Retinal pigment epithelial cell (primary cell): ENCODE results near the gene ADGRL2.

Source experiments
- DNase-seq: peaks from one replicate; pipeline ENCODE4 v3.0.0-alpha.2; 2010; ENCODE audit warnings: low read depth
- H3K4me3 ChIP-seq: 2 replicates; pipeline ENCODE4 v1.5.1; 2011; ENCODE audit warnings: mild to moderate bottlenecking, low read length, control low read depth, moderate library complexity
- TF ChIP-seq, protein P1 (sequence below): conservative IDR thresholded peaks from 2 replicates; pipeline ENCODE4 v1.5.1; 2011; ENCODE audit warnings: low read depth, low read length, control low read depth, inconsistent platforms

ADGRL2 gene

DNA sequence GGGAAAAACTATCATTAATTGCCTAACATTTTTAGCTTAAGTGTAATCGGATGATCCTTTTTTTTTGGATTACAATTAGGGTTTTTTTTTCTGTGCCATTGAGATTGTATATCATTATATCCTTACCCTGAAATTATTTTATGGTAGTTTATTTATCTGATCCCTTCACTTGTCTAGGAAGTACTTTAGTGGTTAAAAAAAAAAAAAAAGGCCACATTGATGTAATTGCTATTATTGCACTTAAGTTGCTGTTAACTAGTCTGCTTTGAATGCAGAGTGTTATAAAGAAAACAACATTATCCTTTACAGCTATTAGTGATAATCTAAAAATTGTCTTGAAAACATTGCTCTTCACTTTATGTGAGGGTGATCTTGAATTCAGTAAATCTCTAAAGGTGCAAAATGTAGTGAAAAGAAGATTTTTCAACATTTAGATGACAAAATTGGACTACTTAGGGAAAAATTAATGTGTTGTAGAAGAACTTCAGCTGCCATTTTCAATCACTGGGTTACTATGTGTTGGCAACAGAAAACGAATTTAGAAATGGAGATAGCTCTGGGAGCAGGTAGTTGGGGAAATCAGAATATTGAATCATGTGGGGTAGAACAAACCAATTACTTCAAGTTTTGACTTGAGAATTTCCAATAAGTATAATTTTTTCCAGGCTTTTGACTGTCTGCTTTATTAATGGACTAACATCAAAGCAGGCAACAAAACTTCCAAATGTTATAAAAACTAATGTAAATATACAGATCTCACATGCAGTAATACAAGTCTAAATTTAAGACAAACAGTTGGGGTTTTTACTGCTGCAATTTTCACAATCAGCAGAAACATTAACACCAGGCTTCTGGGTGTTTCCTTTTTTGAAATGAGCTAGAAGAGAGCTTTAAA, 5.0 kb downstream of the ADGRL2 start:
- TF ChIP-seq, protein P1, sequence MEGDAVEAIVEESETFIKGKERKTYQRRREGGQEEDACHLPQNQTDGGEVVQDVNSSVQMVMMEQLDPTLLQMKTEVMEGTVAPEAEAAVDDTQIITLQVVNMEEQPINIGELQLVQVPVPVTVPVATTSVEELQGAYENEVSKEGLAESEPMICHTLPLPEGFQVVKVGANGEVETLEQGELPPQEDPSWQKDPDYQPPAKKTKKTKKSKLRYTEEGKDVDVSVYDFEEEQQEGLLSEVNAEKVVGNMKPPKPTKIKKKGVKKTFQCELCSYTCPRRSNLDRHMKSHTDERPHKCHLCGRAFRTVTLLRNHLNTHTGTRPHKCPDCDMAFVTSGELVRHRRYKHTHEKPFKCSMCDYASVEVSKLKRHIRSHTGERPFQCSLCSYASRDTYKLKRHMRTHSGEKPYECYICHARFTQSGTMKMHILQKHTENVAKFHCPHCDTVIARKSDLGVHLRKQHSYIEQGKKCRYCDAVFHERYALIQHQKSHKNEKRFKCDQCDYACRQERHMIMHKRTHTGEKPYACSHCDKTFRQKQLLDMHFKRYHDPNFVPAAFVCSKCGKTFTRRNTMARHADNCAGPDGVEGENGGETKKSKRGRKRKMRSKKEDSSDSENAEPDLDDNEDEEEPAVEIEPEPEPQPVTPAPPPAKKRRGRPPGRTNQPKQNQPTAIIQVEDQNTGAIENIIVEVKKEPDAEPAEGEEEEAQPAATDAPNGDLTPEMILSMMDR = no peak
- DNase-seq = no peak
- no peak overlapping the region for H3K4me3 ChIP-seq

DNA sequence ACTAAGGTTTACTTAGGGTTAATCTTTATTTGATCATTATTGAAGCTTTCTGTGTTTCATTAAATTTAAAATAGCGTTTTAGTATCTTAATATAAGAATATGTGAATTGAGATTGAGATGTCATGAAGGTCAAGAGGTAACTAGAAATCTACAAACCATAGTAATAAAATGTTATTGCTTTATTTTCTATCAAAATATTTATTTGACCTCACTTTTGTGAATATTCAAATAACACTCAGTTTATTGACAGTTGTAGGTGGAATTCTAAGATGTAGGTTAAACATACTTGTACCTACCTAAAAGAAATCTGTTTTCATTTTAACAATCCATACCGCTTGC, 5.7 kb downstream of the ADGRL2 start:
- H3K4me3 ChIP-seq = no peak overlapping the region
- no peak for DNase-seq
- TF ChIP-seq, protein P1 = no peak

DNA sequence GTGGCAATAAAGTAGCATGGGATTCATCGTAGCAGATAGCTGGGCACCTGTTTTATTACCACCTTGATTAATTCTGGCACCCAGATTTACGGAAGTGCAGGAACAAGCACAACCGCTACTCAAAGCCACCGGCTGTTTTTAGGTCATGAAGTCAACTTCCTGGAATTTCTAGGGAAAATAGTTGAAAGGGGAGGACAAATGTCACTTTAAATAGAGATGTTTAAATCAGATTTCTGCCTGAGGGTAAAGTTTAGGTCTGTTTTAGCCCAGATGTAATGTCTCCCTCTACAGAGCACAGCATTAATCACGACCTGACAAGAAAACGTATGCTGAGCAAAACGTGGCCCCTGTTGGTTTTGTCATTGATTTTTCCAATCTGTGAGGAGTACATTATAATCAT, 8.0 kb downstream of the ADGRL2 start:
- TF ChIP-seq, protein P1 = peak; percentile 33
- no peak for DNase-seq
- H3K4me3 ChIP-seq = no peak overlapping the region

DNA sequence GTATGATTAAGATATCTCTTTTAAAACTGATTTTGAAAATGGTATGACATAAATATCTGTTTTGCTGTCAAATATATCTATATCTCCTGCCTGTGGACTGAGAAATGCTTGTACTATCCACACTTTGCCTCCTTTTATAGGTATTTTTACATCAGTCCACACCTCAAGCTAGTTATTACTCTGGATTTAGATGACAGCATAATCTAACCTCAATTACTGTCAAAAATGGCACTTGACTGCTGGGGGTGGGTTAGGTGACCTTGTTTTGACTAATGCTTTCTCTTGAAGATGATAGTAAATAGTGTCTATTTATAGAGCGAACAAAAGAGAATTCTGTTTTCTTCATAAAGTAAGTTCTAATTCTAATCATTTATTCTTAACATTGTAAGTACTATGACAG, 9.1 kb downstream of the ADGRL2 start:
- no peak for DNase-seq
- H3K4me3 ChIP-seq = no peak overlapping the region
- TF ChIP-seq, protein P1 = no peak

DNA sequence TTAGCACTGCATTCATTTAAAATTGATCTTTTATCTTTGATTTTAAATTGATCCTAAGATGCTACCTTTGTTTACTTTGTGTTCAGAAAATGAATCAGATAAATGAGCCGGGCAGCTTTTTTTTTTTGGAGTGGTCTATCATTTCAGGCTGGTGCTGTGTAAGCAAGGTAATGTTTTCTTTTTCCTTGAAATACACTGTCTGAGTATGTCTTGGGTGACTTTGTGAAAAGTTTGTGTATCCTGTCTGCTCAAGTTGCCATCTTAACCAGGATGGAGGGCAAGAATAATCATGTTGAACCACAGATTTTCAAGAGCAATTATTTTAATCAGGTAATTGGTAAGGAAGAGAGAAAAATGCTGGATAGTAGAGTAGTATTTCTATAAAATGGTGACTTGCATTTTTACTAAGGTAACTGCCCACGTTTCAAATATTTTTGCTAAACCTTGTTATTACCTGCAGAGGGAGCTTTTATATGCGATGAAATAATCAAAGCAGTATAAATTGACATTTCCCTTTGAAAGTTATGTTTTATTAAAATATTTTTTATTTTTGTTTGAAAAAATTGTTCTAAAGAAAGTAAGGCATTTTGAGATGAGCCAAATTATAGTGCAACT, 11.1 kb downstream of the ADGRL2 start:
- no peak overlapping the region for H3K4me3 ChIP-seq
- no peak for DNase-seq
- TF ChIP-seq, protein P1 = peak; percentile 50

DNA sequence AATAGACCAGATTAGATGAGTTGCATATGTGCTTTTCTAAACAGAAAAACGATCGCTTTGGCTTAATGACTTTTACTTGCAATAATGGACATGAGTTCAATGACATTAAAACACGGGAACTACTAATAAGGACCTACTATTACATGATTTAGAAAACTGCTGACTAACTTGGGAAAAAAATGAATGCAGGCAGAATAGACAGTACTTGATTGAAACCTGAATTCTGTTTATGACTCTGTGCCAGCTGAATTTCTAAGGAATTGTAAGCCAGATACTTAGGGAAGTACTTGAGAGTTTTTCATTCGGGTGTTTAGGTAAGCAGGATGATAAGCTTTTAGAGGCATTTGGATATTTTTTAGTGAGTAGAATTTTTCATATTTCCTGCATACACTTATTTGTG, 12.0 kb downstream of the ADGRL2 start:
- H3K4me3 ChIP-seq = no peak overlapping the region
- no peak for DNase-seq
- TF ChIP-seq, protein P1 = no peak

DNA sequence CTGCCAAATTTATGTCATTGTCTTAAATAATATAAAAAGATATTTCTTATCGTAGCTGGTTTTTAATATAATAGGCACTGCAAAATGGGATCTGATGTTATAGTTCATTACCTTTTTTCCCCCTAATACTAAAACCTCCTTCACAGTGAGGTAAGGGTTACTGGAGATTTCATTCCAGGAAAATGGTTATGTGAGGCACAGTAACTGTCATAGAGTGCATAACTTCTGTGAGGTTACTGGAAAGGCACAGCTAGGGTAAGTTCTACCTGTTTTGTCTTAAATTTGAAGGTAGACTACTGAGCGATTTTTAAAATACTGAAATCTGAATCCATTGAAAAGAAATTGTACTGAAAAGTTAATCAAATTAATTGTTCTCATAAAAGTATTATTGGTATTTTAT, 13.0 kb downstream of the ADGRL2 start:
- no peak for DNase-seq
- TF ChIP-seq, protein P1 = no peak
- H3K4me3 ChIP-seq = no peak overlapping the region
